Calu3 (cell line): ENCODE results near the gene MPP4. TPM values are rescaled to one million over a fixed set of nuclear protein-coding genes. Genes with fewer than 3 reads are reported as not detected.

Experiments
- BruUV-seq: library from RNA; stranded (reverse); fragments of 400-500 nt; replicated peaks from 2 replicates; lab custom pipeline; 2021; lab: Mats Ljungman, UMichigan
- CTCF ChIA-PET: fragments of 300-600 bp; sonication (Branson Sonifier 250); formaldehyde crosslinking; loops from one replicate; lab custom pipeline; 2022; ENCODE audit warnings: antibody characterized with exemption; lab: Charles Lee
- DNase-seq: peaks from one replicate; pipeline ENCODE4 v3.0.0; 2022
- H3K27ac Mint-ChIP-seq: one replicate; pipeline ENCODE4 v1.8.0; 2022; ENCODE audit warnings: mixed read lengths; ENCODE audit not compliant: unreplicated experiment
- H3K27me3 Mint-ChIP-seq: one replicate; pipeline ENCODE4 v1.8.0; 2022; ENCODE audit warnings: mixed read lengths; ENCODE audit not compliant: unreplicated experiment
- H3K36me3 Mint-ChIP-seq: one replicate; pipeline ENCODE4 v1.8.0; 2022; ENCODE audit warnings: mild to moderate bottlenecking, moderate library complexity, mixed read lengths; ENCODE audit not compliant: insufficient read depth, unreplicated experiment
- H3K4me1 Mint-ChIP-seq: one replicate; pipeline ENCODE4 v1.8.0; 2022; ENCODE audit warnings: mild to moderate bottlenecking, low read depth, mixed read lengths; ENCODE audit not compliant: unreplicated experiment
- H3K4me3 Mint-ChIP-seq: one replicate; pipeline ENCODE4 v1.8.0; 2022; ENCODE audit warnings: mild to moderate bottlenecking, low read depth, moderate library complexity, mixed read lengths; ENCODE audit not compliant: unreplicated experiment
- H3K9me3 Mint-ChIP-seq: one replicate; pipeline ENCODE4 v1.8.0; 2022; ENCODE audit warnings: low read depth, mixed read lengths; ENCODE audit not compliant: unreplicated experiment
- intact Hi-C: fragments of 100-400 bp; cut with micrococcal nuclease; formaldehyde crosslinking; loops from one replicate; pipeline ENCODE4 v1.10.0; 2022; ENCODE audit not compliant: unreplicated experiment
- total RNA-seq: library from RNA; stranded (reverse); gene quantifications from 2 replicates; pipeline ENCODE4 v1.2.3, GENCODE V29; 2022
- TF ChIP-seq, protein P1 (sequence below): fragments of 200-600 bp; IDR thresholded peaks from one replicate; pipeline ENCODE4 v1.8.0; 2022; ENCODE audit warnings: antibody characterized with exemption; ENCODE audit not compliant: unreplicated experiment

Gene MPP4
- total RNA-seq, 1 experiment from 2014 or later: not detected

DNA sequence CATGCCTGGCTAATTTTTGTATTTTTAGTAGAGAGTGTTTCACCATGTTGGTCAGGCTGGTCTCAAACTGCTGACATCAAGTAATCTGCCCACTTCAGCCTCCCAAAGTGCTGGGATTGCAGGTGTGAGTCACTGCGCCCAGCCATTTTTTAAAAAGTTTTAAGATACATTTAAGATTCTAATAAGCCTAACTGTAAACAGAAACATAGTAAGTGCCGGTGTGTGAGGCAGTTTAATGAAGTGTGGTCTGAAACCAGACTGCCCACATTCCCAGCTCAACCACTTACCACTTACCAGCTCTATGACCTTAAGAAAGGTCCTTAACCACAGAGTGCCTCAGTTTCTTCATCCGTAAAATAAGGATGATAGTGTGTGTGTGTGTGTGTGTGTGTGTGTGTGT is 97.5 kb downstream of the MPP4 start:
- peaks cover 28% of the 10 kb centered on the region for H3K27me3 Mint-ChIP-seq
- no peaks in the 10 kb centered on the region for H3K36me3 Mint-ChIP-seq
- BruUV-seq: no TSS peak
- intact Hi-C loops: no loop called here
- H3K4me1 Mint-ChIP-seq: no peaks in the 10 kb centered on the region
- H3K4me3 Mint-ChIP-seq: no peak overlapping the region
- peaks cover 3% of the 10 kb centered on the region for H3K9me3 Mint-ChIP-seq
- CTCF ChIA-PET: no interaction called here
- DNase-seq: no peak
- TF ChIP-seq, protein P1, sequence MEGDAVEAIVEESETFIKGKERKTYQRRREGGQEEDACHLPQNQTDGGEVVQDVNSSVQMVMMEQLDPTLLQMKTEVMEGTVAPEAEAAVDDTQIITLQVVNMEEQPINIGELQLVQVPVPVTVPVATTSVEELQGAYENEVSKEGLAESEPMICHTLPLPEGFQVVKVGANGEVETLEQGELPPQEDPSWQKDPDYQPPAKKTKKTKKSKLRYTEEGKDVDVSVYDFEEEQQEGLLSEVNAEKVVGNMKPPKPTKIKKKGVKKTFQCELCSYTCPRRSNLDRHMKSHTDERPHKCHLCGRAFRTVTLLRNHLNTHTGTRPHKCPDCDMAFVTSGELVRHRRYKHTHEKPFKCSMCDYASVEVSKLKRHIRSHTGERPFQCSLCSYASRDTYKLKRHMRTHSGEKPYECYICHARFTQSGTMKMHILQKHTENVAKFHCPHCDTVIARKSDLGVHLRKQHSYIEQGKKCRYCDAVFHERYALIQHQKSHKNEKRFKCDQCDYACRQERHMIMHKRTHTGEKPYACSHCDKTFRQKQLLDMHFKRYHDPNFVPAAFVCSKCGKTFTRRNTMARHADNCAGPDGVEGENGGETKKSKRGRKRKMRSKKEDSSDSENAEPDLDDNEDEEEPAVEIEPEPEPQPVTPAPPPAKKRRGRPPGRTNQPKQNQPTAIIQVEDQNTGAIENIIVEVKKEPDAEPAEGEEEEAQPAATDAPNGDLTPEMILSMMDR: no peak
- no peak overlapping the region for H3K27ac Mint-ChIP-seq

DNA sequence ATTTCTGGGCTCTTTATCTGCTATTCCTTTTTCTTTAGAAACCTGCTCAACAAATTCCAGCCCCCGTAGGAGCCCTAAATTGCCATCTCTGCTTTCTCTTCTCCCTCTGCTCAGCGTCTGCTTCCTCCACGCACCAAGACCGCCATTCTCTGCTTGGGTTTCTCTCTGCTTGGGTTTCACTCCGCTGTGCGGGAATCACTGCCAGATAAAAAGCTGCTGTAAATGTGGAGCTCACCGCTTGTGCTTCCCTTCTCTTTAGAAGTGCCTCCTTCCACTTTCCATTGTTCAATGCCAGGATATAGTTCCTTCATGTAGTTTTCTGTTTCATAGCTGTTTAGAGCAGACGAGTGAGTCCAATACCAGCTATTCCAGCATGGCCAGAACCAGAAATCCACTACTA is 101.0 kb downstream of the MPP4 start:
- Mint-ChIP-seq H3K36me3 (no peaks in the 10 kb centered on the region), H3K9me3 (peaks cover 3% of the 10 kb centered on the region), H3K27ac (no peak overlapping the region), H3K4me1 (no peaks in the 10 kb centered on the region), H3K27me3 (peaks cover 7% of the 10 kb centered on the region), H3K4me3 (no peak overlapping the region)
- intact Hi-C loops: no loop called here
- no peak for DNase-seq
- CTCF ChIA-PET: interaction anchor here (0.6 kb wide), 1 partner anchor 146 kb away, joined by 6 read pairs; the partner anchor contains the start of genes STRADB and TRAK2
- BruUV-seq: no TSS peak
- TF ChIP-seq, protein P1: no peak

Other genes starting within 250 kb of the MPP4 start
- gene TRAK2, start 247.2 kb downstream of the MPP4 start, total RNA-seq: 24.4 TPM in 2 replicates
- gene STRADB, start 246.9 kb downstream of the MPP4 start, total RNA-seq: 19.0 and 19.8 TPM in 2 replicates
- 19.9 and 27.1 TPM in 2 replicates for gene TMEM237, start 55.1 kb downstream of the MPP4 start, total RNA-seq
- gene ALS2, start 82.3 kb upstream of the MPP4 start, total RNA-seq: 25.4 and 29.0 TPM in 2 replicates
- gene CDK15, start 107.9 kb upstream of the MPP4 start, total RNA-seq: not detected in 2 replicates